SK-N-SH (cell line): ENCODE results near the gene STAMBP. TPM values are rescaled to one million over a fixed set of nuclear protein-coding genes. Genes with fewer than 3 reads are reported as not detected.

Source experiments
- CTCF ChIA-PET: fragments of 300-600, 350-600 bp; formaldehyde crosslinking; extraction: SDS; loops from one replicate; lab custom pipeline; 2021; lab: Yijun Ruan, JAX
- POLR2A ChIA-PET: fragments of 350-600 bp; sonication (Branson Sonifier 250); formaldehyde crosslinking; extraction: SDS; loops from one replicate; lab custom pipeline; 2020; ENCODE audit warnings: antibody characterized with exemption, inconsistent platforms; lab: Yijun Ruan, JAX
- DNase-seq: peaks from one replicate; pipeline ENCODE4 v3.0.0; 2012
- H2AFZ ChIP-seq: fragments of 200-600 bp; sonication (generic); 2 replicates; pipeline ENCODE4 v1.8.1; 2016; ENCODE audit warnings: antibody characterized with exemption, mild to moderate bottlenecking, low read depth
- H3F3A ChIP-seq: fragments of 200-600 bp; sonication (generic); replicated peaks from 2 replicates; pipeline ENCODE3; 2016; ENCODE audit warnings: antibody characterized with exemption, mild to moderate bottlenecking; ENCODE audit not compliant: insufficient read depth
- H3K27ac ChIP-seq, 2 experiments: fragments of 200-500 bp in 1 of 2; fragments of 200-600 bp in 1 of 2; sonication (Bioruptor generic) in 1 of 2; sonication (generic), shearing (Covaris generic) in 1 of 2; 2 replicates each; pipeline versions ENCODE4 v1.5.1 to v1.6.1; 2014 to 2016; ENCODE audit warnings: low read depth in 2 of 2, inconsistent platforms in 1 of 2, low read length in 1 of 2, mild to moderate bottlenecking in 1 of 2, mixed read lengths in 1 of 2
- H3K27me3 ChIP-seq: fragments of 200-600 bp; sonication (generic), shearing (Covaris generic); 2 replicates; pipeline ENCODE4 v1.6.1; 2016; ENCODE audit warnings: mixed run types; ENCODE audit not compliant: insufficient read depth
- H3K36me3 ChIP-seq, 2 experiments: fragments of 200-500 bp in 1 of 2; fragments of 200-600 bp in 1 of 2; sonication (Bioruptor generic) in 1 of 2; sonication (generic) in 1 of 2; replicated peaks in 1 of 2; 2 replicates each; pipeline versions ENCODE3 to v1.5.1; 2014 to 2016; ENCODE audit warnings: low read length in 1 of 2, mild to moderate bottlenecking in 1 of 2; ENCODE audit not compliant: insufficient read depth in 2 of 2, control insufficient read depth in 1 of 2
- H3K4me1 ChIP-seq, 2 experiments: fragments of 200-500 bp in 1 of 2; fragments of 200-600 bp in 1 of 2; sonication (Bioruptor generic) in 1 of 2; sonication (generic), shearing (Covaris generic) in 1 of 2; 2 replicates each; pipeline versions ENCODE4 v1.5.1 to v1.6.1; 2014 to 2016; ENCODE audit warnings: low read depth in 1 of 2, low read length in 1 of 2, mixed run types in 1 of 2; ENCODE audit not compliant: insufficient read depth in 2 of 2, control insufficient read depth in 1 of 2
- H3K4me2 ChIP-seq: fragments of 200-600 bp; sonication (generic), shearing (Covaris generic); 2 replicates; pipeline ENCODE4 v1.6.1; 2017; ENCODE audit warnings: mixed run types
- H3K4me3 ChIP-seq, 2 experiments: fragments of 200-500 bp in 1 of 2; fragments of 200-600 bp in 1 of 2; sonication (Bioruptor generic) in 1 of 2; sonication (generic), shearing (Covaris generic) in 1 of 2; 2 replicates each; pipeline versions ENCODE4 v1.5.1 to v1.8.1; 2014 to 2016; ENCODE audit warnings: low read depth in 2 of 2, inconsistent platforms in 1 of 2, low read length in 1 of 2, mild to moderate bottlenecking in 1 of 2, mixed read lengths in 1 of 2, moderate library complexity in 1 of 2
- H3K79me2 ChIP-seq: fragments of 200-600 bp; sonication (generic); 2 replicates; pipeline ENCODE4 v1.8.1; 2017; ENCODE audit warnings: mild to moderate bottlenecking; ENCODE audit not compliant: insufficient read depth
- H3K9ac ChIP-seq: fragments of 200-600 bp; sonication (generic); 2 replicates; pipeline ENCODE4 v1.6.1; 2017; ENCODE audit warnings: mixed run types
- H3K9me2 ChIP-seq: fragments of 200-600 bp; sonication (generic); 2 replicates; pipeline ENCODE4 v1.6.1; 2017; ENCODE audit warnings: mixed run types
- H3K9me3 ChIP-seq: fragments of 200-600 bp; sonication (generic); 2 replicates; pipeline ENCODE4 v1.6.1; 2017; ENCODE audit warnings: mixed run types, mild to moderate bottlenecking, moderate library complexity
- H4K20me1 ChIP-seq: fragments of 200-600 bp; sonication (generic); 2 replicates; pipeline ENCODE4 v1.6.1; 2017; ENCODE audit warnings: mild to moderate bottlenecking, mixed run types; ENCODE audit not compliant: insufficient read depth
- CHD2 ChIP-seq: fragments of 150-350 bp; IDR thresholded peaks from 2 replicates; pipeline ENCODE4 v1.6.1; 2018; ENCODE audit warnings: low read length; ENCODE audit not compliant: partially characterized antibody
- EZH2phosphoT487 ChIP-seq: fragments of 200-600 bp; sonication (generic); IDR thresholded peaks from 2 replicates; pipeline ENCODE4 v1.6.1; 2017; ENCODE audit warnings: low read depth, mixed run types, mild to moderate bottlenecking, antibody characterized with exemption, moderate library complexity, borderline replicate concordance
- FOXJ3 ChIP-seq: sonication (generic); formaldehyde crosslinking; IDR thresholded peaks from 2 replicates; pipeline ENCODE4 v1.5.1; 2020; ENCODE audit warnings: mild to moderate bottlenecking, missing genetic modification reagents
- GATA2 ChIP-seq: sonication (generic); formaldehyde crosslinking; IDR thresholded peaks from 2 replicates; pipeline ENCODE4 v1.5.0; 2020; ENCODE audit warnings: mild to moderate bottlenecking, missing genetic modification reagents
- MXI1 ChIP-seq: IDR thresholded peaks from 2 replicates; pipeline ENCODE4 v1.6.1; 2012; ENCODE audit warnings: mild to moderate bottlenecking, low read depth, low read length, improper control_type of control experiment
- POLR2AphosphoS5 ChIP-seq: IDR thresholded peaks from 2 replicates; pipeline ENCODE4 v1.6.1; 2012; ENCODE audit warnings: low read depth, low read length
- RFX5 ChIP-seq: IDR thresholded peaks from 2 replicates; pipeline ENCODE4 v1.6.1; 2012; ENCODE audit warnings: mild to moderate bottlenecking, improper control_type of control experiment, low read length
- RXRA ChIP-seq: IDR thresholded peaks from 2 replicates; pipeline ENCODE4 v1.4.0; 2012; ENCODE audit warnings: low read depth, mild to moderate bottlenecking, borderline replicate concordance
- SIN3A ChIP-seq: IDR thresholded peaks from 2 replicates; pipeline ENCODE4 v1.6.1; 2012; ENCODE audit warnings: low read depth, mild to moderate bottlenecking, low read length, moderate library complexity, borderline replicate concordance
- TEAD4 ChIP-seq: IDR thresholded peaks from 2 replicates; pipeline ENCODE4 v1.4.0; 2012; ENCODE audit warnings: mild to moderate bottlenecking, borderline replicate concordance; ENCODE audit not compliant: insufficient read depth
- YY1 ChIP-seq: IDR thresholded peaks from 2 replicates; pipeline ENCODE4 v1.4.0; 2012; ENCODE audit warnings: low read depth, mild to moderate bottlenecking
- whole genome bisulfite sequencing: methylation state at CpG from one replicate; pipeline ENCODE4 v1.1.6; 2017; ENCODE audit warnings: low lambda C conversion rate; 5-methylcytosine and 5-hydroxymethylcytosine counted together
- polyA plus RNA-seq, 3 experiments: library from polyadenylated mRNA; depleted of rRNA; stranded (reverse); fragments of >200 nt; gene quantifications; 2 replicates each; pipeline ENCODE4 v1.2.3, GENCODE V29; 2012
- TF ChIP-seq, protein P1 (sequence below): IDR thresholded peaks from 2 replicates; pipeline ENCODE4 v1.4.0; 2012; ENCODE audit warnings: low read depth, borderline replicate concordance
- TF ChIP-seq, protein P2 (sequence below): IDR thresholded peaks from 2 replicates; pipeline ENCODE4 v1.4.0; 2012; ENCODE audit warnings: low read depth
- TF ChIP-seq, protein P3 (sequence below): IDR thresholded peaks from 2 replicates; pipeline ENCODE4 v1.4.0; 2012; ENCODE audit warnings: low read depth, borderline replicate concordance
- TF ChIP-seq, protein P4 (sequence below): fragments of 150-350 bp; IDR thresholded peaks from 2 replicates; pipeline ENCODE4 v1.6.1; 2017; ENCODE audit warnings: antibody characterized with exemption, low read length, low read depth, borderline replicate concordance
- TF ChIP-seq, protein P5 (sequence below): fragments of 150-350 bp; IDR thresholded peaks from 2 replicates; pipeline ENCODE4 v1.6.1; 2016; ENCODE audit warnings: mild to moderate bottlenecking, low read depth, low read length

The STAMBP gene
- polyA plus RNA-seq, 1 of the 3 experiments (the other 2 are of a cell fraction): 42.2 TPM

DNA sequence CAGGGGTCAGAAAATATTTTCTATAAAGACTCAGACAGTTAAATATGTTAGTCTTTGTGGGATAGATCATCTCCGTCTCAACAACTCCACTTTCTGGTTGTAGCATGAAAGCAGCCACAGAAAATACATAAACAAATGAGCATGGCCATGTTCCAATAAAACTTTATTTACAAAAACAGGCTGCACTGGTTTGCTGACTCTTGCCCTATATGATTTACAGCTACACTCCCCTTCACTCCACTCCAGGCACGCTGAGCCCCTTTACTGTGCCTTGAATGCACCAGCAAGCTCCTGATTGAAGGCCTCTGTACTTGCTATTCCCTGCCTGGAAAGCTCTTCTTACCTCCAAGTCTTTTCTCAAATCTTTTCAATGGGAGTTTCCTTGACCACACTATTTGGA, 5.8 kb upstream of the STAMBP start:
- ChIA-PET POLR2A (no interaction called here), CTCF (interaction anchor here (0.9 to 9.4 kb wide), 10 partner anchors 11 to 517 kb away, joined by 3 to 155 read pairs (median 4); partner anchors contain the start of genes BOLA3 and MTHFD2)
- Histone ChIP-seq H3K36me3 (no peaks in the 10 kb centered on the region), H3K27me3 (0 out of 2 replicates have a peak, but pooled peaks cover 9% of the 10 kb centered on the region), H3K9me2 (no peaks in the 10 kb centered on the region), H3K4me3 (no peak overlapping the region), H3K4me2 (no peak overlapping the region), H3K9me3 (no peaks in the 10 kb centered on the region), H4K20me1 (no peaks in the 10 kb centered on the region), H3K9ac (no peak overlapping the region), H3K79me2 (no peaks in the 10 kb centered on the region), H2AFZ (no peak overlapping the region), H3K27ac (no peak overlapping the region), H3K4me1 (no peaks in the 10 kb centered on the region), H3F3A (peaks cover 4% of the 10 kb centered on the region)
- no peak for DNase-seq
- 40% methylated on average over 2 of the region's 2 CpGs for WGBS
- no peak for TF ChIP-seq RXRA
- TF ChIP-seq SIN3A: no peak
- TF ChIP-seq, protein P1, sequence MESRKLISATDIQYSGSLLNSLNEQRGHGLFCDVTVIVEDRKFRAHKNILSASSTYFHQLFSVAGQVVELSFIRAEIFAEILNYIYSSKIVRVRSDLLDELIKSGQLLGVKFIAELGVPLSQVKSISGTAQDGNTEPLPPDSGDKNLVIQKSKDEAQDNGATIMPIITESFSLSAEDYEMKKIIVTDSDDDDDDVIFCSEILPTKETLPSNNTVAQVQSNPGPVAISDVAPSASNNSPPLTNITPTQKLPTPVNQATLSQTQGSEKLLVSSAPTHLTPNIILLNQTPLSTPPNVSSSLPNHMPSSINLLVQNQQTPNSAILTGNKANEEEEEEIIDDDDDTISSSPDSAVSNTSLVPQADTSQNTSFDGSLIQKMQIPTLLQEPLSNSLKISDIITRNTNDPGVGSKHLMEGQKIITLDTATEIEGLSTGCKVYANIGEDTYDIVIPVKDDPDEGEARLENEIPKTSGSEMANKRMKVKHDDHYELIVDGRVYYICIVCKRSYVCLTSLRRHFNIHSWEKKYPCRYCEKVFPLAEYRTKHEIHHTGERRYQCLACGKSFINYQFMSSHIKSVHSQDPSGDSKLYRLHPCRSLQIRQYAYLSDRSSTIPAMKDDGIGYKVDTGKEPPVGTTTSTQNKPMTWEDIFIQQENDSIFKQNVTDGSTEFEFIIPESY: no peak
- TF ChIP-seq TEAD4: no peak
- TF ChIP-seq, protein P2, sequence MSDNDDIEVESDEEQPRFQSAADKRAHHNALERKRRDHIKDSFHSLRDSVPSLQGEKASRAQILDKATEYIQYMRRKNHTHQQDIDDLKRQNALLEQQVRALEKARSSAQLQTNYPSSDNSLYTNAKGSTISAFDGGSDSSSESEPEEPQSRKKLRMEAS: no peak
- TF ChIP-seq RFX5: no peak
- no peak for TF ChIP-seq CHD2
- no peak for TF ChIP-seq YY1
- TF ChIP-seq POLR2AphosphoS5: no peak
- TF ChIP-seq, protein P3, sequence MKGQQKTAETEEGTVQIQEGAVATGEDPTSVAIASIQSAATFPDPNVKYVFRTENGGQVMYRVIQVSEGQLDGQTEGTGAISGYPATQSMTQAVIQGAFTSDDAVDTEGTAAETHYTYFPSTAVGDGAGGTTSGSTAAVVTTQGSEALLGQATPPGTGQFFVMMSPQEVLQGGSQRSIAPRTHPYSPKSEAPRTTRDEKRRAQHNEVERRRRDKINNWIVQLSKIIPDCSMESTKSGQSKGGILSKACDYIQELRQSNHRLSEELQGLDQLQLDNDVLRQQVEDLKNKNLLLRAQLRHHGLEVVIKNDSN: no peak
- TF ChIP-seq MXI1: no peak
- no peak for TF ChIP-seq FOXJ3 (CRISPR knock-in tag)
- TF ChIP-seq, protein P4, sequence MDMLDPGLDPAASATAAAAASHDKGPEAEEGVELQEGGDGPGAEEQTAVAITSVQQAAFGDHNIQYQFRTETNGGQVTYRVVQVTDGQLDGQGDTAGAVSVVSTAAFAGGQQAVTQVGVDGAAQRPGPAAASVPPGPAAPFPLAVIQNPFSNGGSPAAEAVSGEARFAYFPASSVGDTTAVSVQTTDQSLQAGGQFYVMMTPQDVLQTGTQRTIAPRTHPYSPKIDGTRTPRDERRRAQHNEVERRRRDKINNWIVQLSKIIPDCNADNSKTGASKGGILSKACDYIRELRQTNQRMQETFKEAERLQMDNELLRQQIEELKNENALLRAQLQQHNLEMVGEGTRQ: no peak
- no peak for TF ChIP-seq EZH2phosphoT487
- TF ChIP-seq, protein P5, sequence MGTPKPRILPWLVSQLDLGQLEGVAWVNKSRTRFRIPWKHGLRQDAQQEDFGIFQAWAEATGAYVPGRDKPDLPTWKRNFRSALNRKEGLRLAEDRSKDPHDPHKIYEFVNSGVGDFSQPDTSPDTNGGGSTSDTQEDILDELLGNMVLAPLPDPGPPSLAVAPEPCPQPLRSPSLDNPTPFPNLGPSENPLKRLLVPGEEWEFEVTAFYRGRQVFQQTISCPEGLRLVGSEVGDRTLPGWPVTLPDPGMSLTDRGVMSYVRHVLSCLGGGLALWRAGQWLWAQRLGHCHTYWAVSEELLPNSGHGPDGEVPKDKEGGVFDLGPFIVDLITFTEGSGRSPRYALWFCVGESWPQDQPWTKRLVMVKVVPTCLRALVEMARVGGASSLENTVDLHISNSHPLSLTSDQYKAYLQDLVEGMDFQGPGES: no peak
- no peak for TF ChIP-seq GATA2 (CRISPR knock-in tag)
